Measurements from ENCODE around the gene KRTAP10-8.

GRCh38 chr21:44649521-44650100 lies 37.7 kb downstream of the KRTAP10-8 start:
- TF ChIP-seq, protein P1, sequence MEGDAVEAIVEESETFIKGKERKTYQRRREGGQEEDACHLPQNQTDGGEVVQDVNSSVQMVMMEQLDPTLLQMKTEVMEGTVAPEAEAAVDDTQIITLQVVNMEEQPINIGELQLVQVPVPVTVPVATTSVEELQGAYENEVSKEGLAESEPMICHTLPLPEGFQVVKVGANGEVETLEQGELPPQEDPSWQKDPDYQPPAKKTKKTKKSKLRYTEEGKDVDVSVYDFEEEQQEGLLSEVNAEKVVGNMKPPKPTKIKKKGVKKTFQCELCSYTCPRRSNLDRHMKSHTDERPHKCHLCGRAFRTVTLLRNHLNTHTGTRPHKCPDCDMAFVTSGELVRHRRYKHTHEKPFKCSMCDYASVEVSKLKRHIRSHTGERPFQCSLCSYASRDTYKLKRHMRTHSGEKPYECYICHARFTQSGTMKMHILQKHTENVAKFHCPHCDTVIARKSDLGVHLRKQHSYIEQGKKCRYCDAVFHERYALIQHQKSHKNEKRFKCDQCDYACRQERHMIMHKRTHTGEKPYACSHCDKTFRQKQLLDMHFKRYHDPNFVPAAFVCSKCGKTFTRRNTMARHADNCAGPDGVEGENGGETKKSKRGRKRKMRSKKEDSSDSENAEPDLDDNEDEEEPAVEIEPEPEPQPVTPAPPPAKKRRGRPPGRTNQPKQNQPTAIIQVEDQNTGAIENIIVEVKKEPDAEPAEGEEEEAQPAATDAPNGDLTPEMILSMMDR (conservative IDR thresholded peaks at IDR 0.05 in 1 of 2, IDR thresholded peaks at IDR 0.05 in 1 of 2; ENCODE audit: extremely low read depth in 1 of 2, insufficient read depth in 1 of 2, low read depth in 1 of 2, low read length in 2 of 2), result no peak
- no peak for TF ChIP-seq EZH2 (IDR thresholded peaks at IDR 0.05; ENCODE audit: borderline replicate concordance, low read length)

Data from mammary epithelial cell (primary cell).